WTC11 (cell line): ENCODE data around the gene ATP2B2. TPM values are rescaled to one million over a fixed set of nuclear protein-coding genes. Genes with fewer than 3 reads are reported as not detected.

Source experiments
- ATAC-seq: fragments of 200-7000 bp; cut with Tn5 transposase; 2 replicates; pipeline ENCODE4 v1.10.0; 2021; ENCODE audit warnings: mild to moderate bottlenecking, moderate library complexity
- CTCF ChIA-PET: fragments of 300-600 bp; sonication (Branson Sonifier 250); formaldehyde crosslinking; loops from one replicate; lab custom pipeline; 2021; ENCODE audit warnings: antibody characterized with exemption; lab: Charles Lee
- POLR2A ChIA-PET: fragments of 350-600 bp; sonication (Branson Sonifier 250); formaldehyde crosslinking; loops from one replicate; lab custom pipeline; 2021; ENCODE audit warnings: antibody characterized with exemption; lab: Charles Lee
- DNase-seq: peaks from one replicate; pipeline ENCODE4 v3.0.0; 2021; ENCODE audit warnings: low spot score
- H3K27ac Mint-ChIP-seq: 2 replicates; pipeline ENCODE4 v1.8.0; 2021; ENCODE audit warnings: mixed read lengths
- H3K27me3 Mint-ChIP-seq: 2 replicates; pipeline ENCODE4 v1.8.0; 2021; ENCODE audit warnings: low read depth, mild to moderate bottlenecking, moderate library complexity, mixed read lengths
- H3K36me3 Mint-ChIP-seq: 2 replicates; pipeline ENCODE4 v1.8.0; 2021; ENCODE audit warnings: mixed read lengths
- H3K4me1 Mint-ChIP-seq: 2 replicates; pipeline ENCODE4 v1.8.0; 2022; ENCODE audit warnings: mixed read lengths
- H3K4me3 Mint-ChIP-seq: 2 replicates; pipeline ENCODE4 v1.8.0; 2021; ENCODE audit warnings: mild to moderate bottlenecking, moderate library complexity, mixed read lengths
- H3K9me3 Mint-ChIP-seq: 2 replicates; pipeline ENCODE4 v1.8.0; 2021; ENCODE audit warnings: mixed read lengths
- ATF1 ChIP-seq: sonication (generic); formaldehyde crosslinking; IDR thresholded peaks from 2 replicates; pipeline ENCODE4 v1.8.1; 2023; ENCODE audit warnings: mild to moderate bottlenecking, moderate library complexity, missing genetic modification reagents
- CBFB ChIP-seq: sonication (generic); formaldehyde crosslinking; IDR thresholded peaks from 2 replicates; pipeline ENCODE4 v1.8.1; 2022; ENCODE audit warnings: mild to moderate bottlenecking, low read depth, missing genetic modification reagents
- CREB1 ChIP-seq: sonication (generic); formaldehyde crosslinking; IDR thresholded peaks from 2 replicates; pipeline ENCODE4 v1.8.0; 2023; ENCODE audit warnings: mild to moderate bottlenecking, missing genetic modification reagents
- ELF4 ChIP-seq: sonication (generic); formaldehyde crosslinking; IDR thresholded peaks from 2 replicates; pipeline ENCODE4 v1.8.1; 2022; ENCODE audit warnings: low read depth, mild to moderate bottlenecking, moderate library complexity, missing genetic modification reagents
- FOXJ3 ChIP-seq: sonication (generic); formaldehyde crosslinking; IDR thresholded peaks from 2 replicates; pipeline ENCODE4 v1.9.0; 2021; ENCODE audit warnings: missing genetic modification reagents, mild to moderate bottlenecking, borderline replicate concordance
- FOXP1 ChIP-seq: sonication (generic); formaldehyde crosslinking; IDR thresholded peaks from 2 replicates; pipeline ENCODE4 v1.8.0; 2022; ENCODE audit warnings: missing genetic modification reagents, mild to moderate bottlenecking, moderate library complexity, borderline replicate concordance
- GABPB1 ChIP-seq: sonication (generic); formaldehyde crosslinking; IDR thresholded peaks from 2 replicates; pipeline ENCODE4 v1.8.1; 2023; ENCODE audit warnings: mild to moderate bottlenecking, missing genetic modification reagents
- JAZF1 ChIP-seq: fragments of 250-450 bp; sonication (Bioruptor Pico); IDR thresholded peaks from 2 replicates; pipeline ENCODE4 v1.9.0; 2021; ENCODE audit warnings: moderate library complexity, mild to moderate bottlenecking, inconsistent platforms
- KAT7 ChIP-seq: sonication (generic); formaldehyde crosslinking; IDR thresholded peaks from 2 replicates; pipeline ENCODE4 v1.8.1; 2023; ENCODE audit warnings: missing genetic modification reagents, mild to moderate bottlenecking, borderline replicate concordance
- NFATC4 ChIP-seq: fragments of 250-450 bp; sonication (Bioruptor Pico); IDR thresholded peaks from 2 replicates; pipeline ENCODE4 v1.9.0; 2021; ENCODE audit warnings: mild to moderate bottlenecking
- NFE2L1 ChIP-seq: sonication (generic); formaldehyde crosslinking; IDR thresholded peaks from 2 replicates; pipeline ENCODE4 v1.8.1; 2023; ENCODE audit warnings: missing genetic modification reagents
- NR1H2 ChIP-seq: sonication (generic); formaldehyde crosslinking; IDR thresholded peaks from 2 replicates; pipeline ENCODE4 v1.9.0; 2021; ENCODE audit warnings: mild to moderate bottlenecking, moderate library complexity, missing genetic modification reagents
- OVOL2 ChIP-seq: fragments of 250-450 bp; sonication (Bioruptor Pico); IDR thresholded peaks from 2 replicates; pipeline ENCODE4 v1.9.0; 2021; ENCODE audit warnings: mild to moderate bottlenecking, borderline replicate concordance
- RORB ChIP-seq: fragments of 250-450 bp; sonication (Bioruptor Pico); IDR thresholded peaks from 2 replicates; pipeline ENCODE4 v1.9.0; 2021; ENCODE audit warnings: mild to moderate bottlenecking
- ZBTB21 ChIP-seq: sonication (generic); formaldehyde crosslinking; IDR thresholded peaks from 2 replicates; pipeline ENCODE4 v1.8.1; 2023; ENCODE audit warnings: mild to moderate bottlenecking, missing genetic modification reagents, borderline replicate concordance
- ZNF219 ChIP-seq: sonication (generic); formaldehyde crosslinking; IDR thresholded peaks from 2 replicates; pipeline ENCODE4 v1.8.0; 2023; ENCODE audit warnings: missing genetic modification reagents, mild to moderate bottlenecking, borderline replicate concordance
- ZNF317 ChIP-seq: sonication (generic); formaldehyde crosslinking; IDR thresholded peaks from 2 replicates; pipeline ENCODE4 v1.8.1; 2023; ENCODE audit warnings: low read depth, mild to moderate bottlenecking, moderate library complexity, missing genetic modification reagents, borderline replicate concordance
- ZNF671 ChIP-seq: fragments of 250-450 bp; sonication (Bioruptor Pico); IDR thresholded peaks from 2 replicates; pipeline ENCODE4 v1.8.0; 2021; ENCODE audit warnings: mild to moderate bottlenecking
- total RNA-seq: library from RNA; stranded (reverse); gene quantifications from 3 replicates; pipeline ENCODE4 v1.2.3, GENCODE V29; 2021
- TF ChIP-seq, protein P1 (sequence below): sonication (generic); formaldehyde crosslinking; IDR thresholded peaks from 2 replicates; pipeline ENCODE4 v1.8.0; 2022; ENCODE audit warnings: mild to moderate bottlenecking, missing genetic modification reagents
- TF ChIP-seq, protein P2 (sequence below): sonication (generic); formaldehyde crosslinking; conservative IDR thresholded peaks from 2 replicates; pipeline ENCODE4 v1.8.1; 2022; ENCODE audit warnings: mild to moderate bottlenecking, missing genetic modification reagents
- TF ChIP-seq, protein P3 (sequence below): sonication (generic); formaldehyde crosslinking; IDR thresholded peaks from 2 replicates; pipeline ENCODE4 v1.8.0; 2023; ENCODE audit warnings: missing genetic modification reagents
- TF ChIP-seq, protein P4 (sequence below): fragments of 200-600 bp; IDR thresholded peaks from 2 replicates; pipeline ENCODE4 v1.8.0; 2022; ENCODE audit warnings: antibody characterized with exemption
- TF ChIP-seq, protein P5 (sequence below): sonication (generic); formaldehyde crosslinking; IDR thresholded peaks from 2 replicates; pipeline ENCODE4 v1.8.1; 2023; ENCODE audit warnings: mild to moderate bottlenecking, missing genetic modification reagents
- TF ChIP-seq, protein P6 (sequence below): fragments of 250-450 bp; sonication (Bioruptor Pico); IDR thresholded peaks from 2 replicates; pipeline ENCODE4 v2.1.2; 2022; ENCODE audit warnings: mild to moderate bottlenecking, moderate library complexity
- TF ChIP-seq, protein P7 (sequence below): sonication (generic); formaldehyde crosslinking; IDR thresholded peaks from 2 replicates; pipeline ENCODE4 v1.8.0; 2023; ENCODE audit warnings: missing genetic modification reagents, mild to moderate bottlenecking, borderline replicate concordance

ATP2B2 gene
- total RNA-seq, 1 experiment from 2014 or later, result 0.48 TPM

DNA sequence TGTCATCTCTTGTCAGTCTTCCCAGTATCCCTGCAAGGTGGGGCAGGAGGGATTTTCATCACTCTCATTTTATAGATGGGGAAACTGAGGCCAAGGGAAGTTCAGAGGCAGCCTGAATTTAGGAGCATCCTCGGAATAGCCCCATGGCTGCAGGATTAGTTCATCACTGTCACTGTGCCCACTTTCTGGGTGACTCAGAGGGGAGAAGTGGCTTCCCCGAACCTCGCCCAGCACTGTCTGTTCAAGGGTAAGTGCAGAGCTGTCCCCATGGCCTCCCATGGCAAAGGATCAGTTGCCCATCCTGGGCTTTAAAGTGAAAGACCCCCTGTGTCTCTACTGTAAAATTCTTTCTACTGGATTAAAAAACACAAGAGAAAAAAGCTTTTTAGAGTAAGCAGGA, 124.5 kb downstream of the ATP2B2 start:
- TF ChIP-seq ELF4 (CRISPR knock-in tag) (no peak), KAT7 (CRISPR knock-in tag) (no peak), RORB (CRISPR knock-in tag) (no peak), ATF1 (no peak), FOXP1 (CRISPR knock-in tag) (no peak), GABPB1 (CRISPR knock-in tag) (no peak), CREB1 (CRISPR knock-in tag) (no peak), OVOL2 (CRISPR knock-in tag) (no peak), NR1H2 (no peak), ZNF219 (CRISPR knock-in tag) (no peak)
- TF ChIP-seq, protein P1, sequence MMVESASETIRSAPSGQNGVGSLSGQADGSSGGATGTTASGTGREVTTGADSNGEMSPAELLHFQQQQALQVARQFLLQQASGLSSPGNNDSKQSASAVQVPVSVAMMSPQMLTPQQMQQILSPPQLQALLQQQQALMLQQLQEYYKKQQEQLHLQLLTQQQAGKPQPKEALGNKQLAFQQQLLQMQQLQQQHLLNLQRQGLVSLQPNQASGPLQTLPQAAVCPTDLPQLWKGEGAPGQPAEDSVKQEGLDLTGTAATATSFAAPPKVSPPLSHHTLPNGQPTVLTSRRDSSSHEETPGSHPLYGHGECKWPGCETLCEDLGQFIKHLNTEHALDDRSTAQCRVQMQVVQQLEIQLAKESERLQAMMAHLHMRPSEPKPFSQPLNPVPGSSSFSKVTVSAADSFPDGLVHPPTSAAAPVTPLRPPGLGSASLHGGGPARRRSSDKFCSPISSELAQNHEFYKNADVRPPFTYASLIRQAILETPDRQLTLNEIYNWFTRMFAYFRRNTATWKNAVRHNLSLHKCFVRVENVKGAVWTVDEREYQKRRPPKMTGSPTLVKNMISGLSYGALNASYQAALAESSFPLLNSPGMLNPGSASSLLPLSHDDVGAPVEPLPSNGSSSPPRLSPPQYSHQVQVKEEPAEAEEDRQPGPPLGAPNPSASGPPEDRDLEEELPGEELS, result no peak
- TF ChIP-seq, protein P2, sequence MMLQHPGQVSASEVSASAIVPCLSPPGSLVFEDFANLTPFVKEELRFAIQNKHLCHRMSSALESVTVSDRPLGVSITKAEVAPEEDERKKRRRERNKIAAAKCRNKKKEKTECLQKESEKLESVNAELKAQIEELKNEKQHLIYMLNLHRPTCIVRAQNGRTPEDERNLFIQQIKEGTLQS, result no peak
- TF ChIP-seq, protein P3, sequence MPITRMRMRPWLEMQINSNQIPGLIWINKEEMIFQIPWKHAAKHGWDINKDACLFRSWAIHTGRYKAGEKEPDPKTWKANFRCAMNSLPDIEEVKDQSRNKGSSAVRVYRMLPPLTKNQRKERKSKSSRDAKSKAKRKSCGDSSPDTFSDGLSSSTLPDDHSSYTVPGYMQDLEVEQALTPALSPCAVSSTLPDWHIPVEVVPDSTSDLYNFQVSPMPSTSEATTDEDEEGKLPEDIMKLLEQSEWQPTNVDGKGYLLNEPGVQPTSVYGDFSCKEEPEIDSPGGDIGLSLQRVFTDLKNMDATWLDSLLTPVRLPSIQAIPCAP, result no peak
- TF ChIP-seq, protein P4, sequence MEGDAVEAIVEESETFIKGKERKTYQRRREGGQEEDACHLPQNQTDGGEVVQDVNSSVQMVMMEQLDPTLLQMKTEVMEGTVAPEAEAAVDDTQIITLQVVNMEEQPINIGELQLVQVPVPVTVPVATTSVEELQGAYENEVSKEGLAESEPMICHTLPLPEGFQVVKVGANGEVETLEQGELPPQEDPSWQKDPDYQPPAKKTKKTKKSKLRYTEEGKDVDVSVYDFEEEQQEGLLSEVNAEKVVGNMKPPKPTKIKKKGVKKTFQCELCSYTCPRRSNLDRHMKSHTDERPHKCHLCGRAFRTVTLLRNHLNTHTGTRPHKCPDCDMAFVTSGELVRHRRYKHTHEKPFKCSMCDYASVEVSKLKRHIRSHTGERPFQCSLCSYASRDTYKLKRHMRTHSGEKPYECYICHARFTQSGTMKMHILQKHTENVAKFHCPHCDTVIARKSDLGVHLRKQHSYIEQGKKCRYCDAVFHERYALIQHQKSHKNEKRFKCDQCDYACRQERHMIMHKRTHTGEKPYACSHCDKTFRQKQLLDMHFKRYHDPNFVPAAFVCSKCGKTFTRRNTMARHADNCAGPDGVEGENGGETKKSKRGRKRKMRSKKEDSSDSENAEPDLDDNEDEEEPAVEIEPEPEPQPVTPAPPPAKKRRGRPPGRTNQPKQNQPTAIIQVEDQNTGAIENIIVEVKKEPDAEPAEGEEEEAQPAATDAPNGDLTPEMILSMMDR, result no peak
- Mint-ChIP-seq H3K27me3 (no peaks in the 10 kb centered on the region), H3K27ac (no peak overlapping the region), H3K4me1 (peaks cover 27% of the 10 kb centered on the region), H3K36me3 (no peaks in the 10 kb centered on the region), H3K9me3 (peaks cover 9% of the 10 kb centered on the region), H3K4me3 (no peak overlapping the region)
- ATAC-seq, result no peak
- ChIA-PET POLR2A (no interaction called here), CTCF (interaction anchor here (0.8 to 1.0 kb wide), 2 partner anchors 357 to 392 kb away, joined by 3 read pairs; no protein-coding TSS in a partner anchor)
- no peak for DNase-seq

DNA sequence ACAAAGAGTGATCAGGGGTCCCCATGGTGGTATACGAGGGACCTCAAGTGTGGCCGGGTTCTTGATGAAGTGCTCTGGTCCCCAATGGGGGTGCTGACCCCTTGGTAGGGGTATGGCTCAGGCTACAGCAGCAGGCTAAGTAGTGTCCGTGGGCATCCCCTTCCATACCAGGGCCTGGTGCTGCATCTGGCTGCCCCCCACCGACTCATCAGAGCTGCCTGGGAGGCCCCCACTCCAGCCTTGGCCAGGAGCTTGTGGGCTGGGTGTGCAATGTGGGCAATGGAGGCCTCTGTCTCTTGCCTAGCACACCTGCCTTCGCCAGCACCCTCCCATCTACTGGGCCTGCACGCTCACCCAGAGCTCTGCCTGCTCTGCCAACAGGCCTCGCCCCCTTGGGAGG, 125.4 kb downstream of the ATP2B2 start:
- no peak for DNase-seq
- Mint-ChIP-seq H3K36me3 (no peaks in the 10 kb centered on the region), H3K27me3 (no peaks in the 10 kb centered on the region), H3K9me3 (no peaks in the 10 kb centered on the region), H3K4me3 (no peak overlapping the region), H3K4me1 (peaks cover 29% of the 10 kb centered on the region), H3K27ac (no peak overlapping the region)
- no peak for ATAC-seq
- CTCF ChIA-PET, result no interaction called here
- POLR2A ChIA-PET, result no interaction called here
- TF ChIP-seq, protein P5, sequence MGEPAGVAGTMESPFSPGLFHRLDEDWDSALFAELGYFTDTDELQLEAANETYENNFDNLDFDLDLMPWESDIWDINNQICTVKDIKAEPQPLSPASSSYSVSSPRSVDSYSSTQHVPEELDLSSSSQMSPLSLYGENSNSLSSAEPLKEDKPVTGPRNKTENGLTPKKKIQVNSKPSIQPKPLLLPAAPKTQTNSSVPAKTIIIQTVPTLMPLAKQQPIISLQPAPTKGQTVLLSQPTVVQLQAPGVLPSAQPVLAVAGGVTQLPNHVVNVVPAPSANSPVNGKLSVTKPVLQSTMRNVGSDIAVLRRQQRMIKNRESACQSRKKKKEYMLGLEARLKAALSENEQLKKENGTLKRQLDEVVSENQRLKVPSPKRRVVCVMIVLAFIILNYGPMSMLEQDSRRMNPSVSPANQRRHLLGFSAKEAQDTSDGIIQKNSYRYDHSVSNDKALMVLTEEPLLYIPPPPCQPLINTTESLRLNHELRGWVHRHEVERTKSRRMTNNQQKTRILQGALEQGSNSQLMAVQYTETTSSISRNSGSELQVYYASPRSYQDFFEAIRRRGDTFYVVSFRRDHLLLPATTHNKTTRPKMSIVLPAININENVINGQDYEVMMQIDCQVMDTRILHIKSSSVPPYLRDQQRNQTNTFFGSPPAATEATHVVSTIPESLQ (CRISPR knock-in tag), result no peak
- TF ChIP-seq ZNF671 (no peak), RORB (CRISPR knock-in tag) (no peak), NFATC4 (CRISPR knock-in tag) (no peak), FOXJ3 (CRISPR knock-in tag) (no peak), NFE2L1 (CRISPR knock-in tag) (no peak), ZBTB21 (CRISPR knock-in tag) (no peak), OVOL2 (CRISPR knock-in tag) (no peak), CBFB (CRISPR knock-in tag) (no peak), ZNF317 (CRISPR knock-in tag) (no peak), JAZF1 (CRISPR knock-in tag) (no peak)
- TF ChIP-seq, protein P6, sequence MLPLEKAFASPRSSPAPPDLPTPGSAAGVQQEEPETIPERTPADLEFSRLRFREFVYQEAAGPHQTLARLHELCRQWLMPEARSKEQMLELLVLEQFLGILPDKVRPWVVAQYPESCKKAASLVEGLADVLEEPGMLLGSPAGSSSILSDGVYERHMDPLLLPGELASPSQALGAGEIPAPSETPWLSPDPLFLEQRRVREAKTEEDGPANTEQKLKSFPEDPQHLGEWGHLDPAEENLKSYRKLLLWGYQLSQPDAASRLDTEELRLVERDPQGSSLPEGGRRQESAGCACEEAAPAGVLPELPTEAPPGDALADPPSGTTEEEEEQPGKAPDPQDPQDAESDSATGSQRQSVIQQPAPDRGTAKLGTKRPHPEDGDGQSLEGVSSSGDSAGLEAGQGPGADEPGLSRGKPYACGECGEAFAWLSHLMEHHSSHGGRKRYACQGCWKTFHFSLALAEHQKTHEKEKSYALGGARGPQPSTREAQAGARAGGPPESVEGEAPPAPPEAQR (CRISPR knock-in tag), result no peak
- TF ChIP-seq, protein P7, sequence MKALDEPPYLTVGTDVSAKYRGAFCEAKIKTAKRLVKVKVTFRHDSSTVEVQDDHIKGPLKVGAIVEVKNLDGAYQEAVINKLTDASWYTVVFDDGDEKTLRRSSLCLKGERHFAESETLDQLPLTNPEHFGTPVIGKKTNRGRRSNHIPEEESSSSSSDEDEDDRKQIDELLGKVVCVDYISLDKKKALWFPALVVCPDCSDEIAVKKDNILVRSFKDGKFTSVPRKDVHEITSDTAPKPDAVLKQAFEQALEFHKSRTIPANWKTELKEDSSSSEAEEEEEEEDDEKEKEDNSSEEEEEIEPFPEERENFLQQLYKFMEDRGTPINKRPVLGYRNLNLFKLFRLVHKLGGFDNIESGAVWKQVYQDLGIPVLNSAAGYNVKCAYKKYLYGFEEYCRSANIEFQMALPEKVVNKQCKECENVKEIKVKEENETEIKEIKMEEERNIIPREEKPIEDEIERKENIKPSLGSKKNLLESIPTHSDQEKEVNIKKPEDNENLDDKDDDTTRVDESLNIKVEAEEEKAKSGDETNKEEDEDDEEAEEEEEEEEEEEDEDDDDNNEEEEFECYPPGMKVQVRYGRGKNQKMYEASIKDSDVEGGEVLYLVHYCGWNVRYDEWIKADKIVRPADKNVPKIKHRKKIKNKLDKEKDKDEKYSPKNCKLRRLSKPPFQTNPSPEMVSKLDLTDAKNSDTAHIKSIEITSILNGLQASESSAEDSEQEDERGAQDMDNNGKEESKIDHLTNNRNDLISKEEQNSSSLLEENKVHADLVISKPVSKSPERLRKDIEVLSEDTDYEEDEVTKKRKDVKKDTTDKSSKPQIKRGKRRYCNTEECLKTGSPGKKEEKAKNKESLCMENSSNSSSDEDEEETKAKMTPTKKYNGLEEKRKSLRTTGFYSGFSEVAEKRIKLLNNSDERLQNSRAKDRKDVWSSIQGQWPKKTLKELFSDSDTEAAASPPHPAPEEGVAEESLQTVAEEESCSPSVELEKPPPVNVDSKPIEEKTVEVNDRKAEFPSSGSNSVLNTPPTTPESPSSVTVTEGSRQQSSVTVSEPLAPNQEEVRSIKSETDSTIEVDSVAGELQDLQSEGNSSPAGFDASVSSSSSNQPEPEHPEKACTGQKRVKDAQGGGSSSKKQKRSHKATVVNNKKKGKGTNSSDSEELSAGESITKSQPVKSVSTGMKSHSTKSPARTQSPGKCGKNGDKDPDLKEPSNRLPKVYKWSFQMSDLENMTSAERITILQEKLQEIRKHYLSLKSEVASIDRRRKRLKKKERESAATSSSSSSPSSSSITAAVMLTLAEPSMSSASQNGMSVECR (CRISPR knock-in tag), result no peak
